Tibial nerve (tissue), 4 donors: Measurements from ENCODE around the gene PNMA1.

Source experiments
- EP300 ChIP-seq, 2 donors: sonication (generic); formaldehyde crosslinking; IDR thresholded peaks; one replicate each; pipeline ENCODE4 v1.6.1; 2017; ENCODE audit warnings: antibody characterized with exemption in 2 of 2, mild to moderate bottlenecking in 1 of 2
- POLR2A ChIP-seq, 2 donors: fragments of 450-650 bp; IDR thresholded peaks; one replicate each; pipeline ENCODE4 v1.6.1; 2017; ENCODE audit warnings: antibody characterized with exemption in 2 of 2, mild to moderate bottlenecking in 2 of 2, moderate library complexity in 2 of 2
- TF ChIP-seq, protein P1 (sequence below), 5 experiments: fragments of 200-600 bp in 3 of 5; fragments of 450-650 bp in 2 of 5; sonication (generic) in 3 of 5; IDR thresholded peaks; one replicate each; pipeline ENCODE4 v1.5.1; 2016 to 2019; ENCODE audit warnings: antibody characterized with exemption in 5 of 5, mild to moderate bottlenecking in 3 of 5, moderate library complexity in 2 of 5

DNA sequence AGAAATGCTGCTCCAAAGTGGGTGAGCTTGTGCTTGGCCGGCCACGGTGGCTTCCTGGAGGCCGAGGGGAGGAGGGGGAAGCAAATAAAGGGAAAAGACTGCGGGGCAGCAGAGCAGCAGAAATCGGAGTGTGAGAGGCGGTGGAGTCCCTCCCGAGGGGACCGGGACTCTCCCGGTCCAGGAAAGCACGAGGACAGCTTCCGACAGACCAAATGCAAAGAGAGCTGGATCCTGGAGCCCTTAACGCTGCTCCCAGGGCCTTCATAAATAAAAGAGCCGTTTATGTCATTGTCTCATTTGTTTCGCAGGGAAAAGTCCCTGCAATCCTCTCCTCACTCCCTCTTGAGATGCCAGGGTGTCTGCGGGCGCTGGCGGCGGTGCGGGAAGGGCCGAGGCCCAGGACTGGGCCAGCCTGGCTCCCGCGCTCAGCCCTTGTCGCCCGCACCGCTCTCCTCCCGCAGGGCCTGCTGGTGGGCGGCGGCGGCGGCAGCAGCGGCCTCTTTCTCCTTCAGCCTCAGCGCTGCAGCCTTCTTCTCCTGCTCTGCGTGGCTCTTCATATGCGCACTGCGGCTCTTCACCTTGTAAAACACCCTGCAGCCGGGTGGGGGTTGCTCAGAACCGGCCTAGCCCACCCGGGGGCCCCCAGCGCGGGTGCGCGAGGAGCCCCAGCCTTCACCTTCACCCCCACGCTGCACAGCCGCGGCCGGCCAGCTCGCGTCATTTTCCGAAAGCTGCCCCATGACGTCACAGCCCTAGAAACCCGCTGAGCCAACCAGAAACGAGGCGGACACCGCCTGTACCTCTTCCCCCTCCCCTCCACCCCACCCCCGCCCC is 4.5 kb upstream of the PNMA1 start:
- TF ChIP-seq, protein P1, sequence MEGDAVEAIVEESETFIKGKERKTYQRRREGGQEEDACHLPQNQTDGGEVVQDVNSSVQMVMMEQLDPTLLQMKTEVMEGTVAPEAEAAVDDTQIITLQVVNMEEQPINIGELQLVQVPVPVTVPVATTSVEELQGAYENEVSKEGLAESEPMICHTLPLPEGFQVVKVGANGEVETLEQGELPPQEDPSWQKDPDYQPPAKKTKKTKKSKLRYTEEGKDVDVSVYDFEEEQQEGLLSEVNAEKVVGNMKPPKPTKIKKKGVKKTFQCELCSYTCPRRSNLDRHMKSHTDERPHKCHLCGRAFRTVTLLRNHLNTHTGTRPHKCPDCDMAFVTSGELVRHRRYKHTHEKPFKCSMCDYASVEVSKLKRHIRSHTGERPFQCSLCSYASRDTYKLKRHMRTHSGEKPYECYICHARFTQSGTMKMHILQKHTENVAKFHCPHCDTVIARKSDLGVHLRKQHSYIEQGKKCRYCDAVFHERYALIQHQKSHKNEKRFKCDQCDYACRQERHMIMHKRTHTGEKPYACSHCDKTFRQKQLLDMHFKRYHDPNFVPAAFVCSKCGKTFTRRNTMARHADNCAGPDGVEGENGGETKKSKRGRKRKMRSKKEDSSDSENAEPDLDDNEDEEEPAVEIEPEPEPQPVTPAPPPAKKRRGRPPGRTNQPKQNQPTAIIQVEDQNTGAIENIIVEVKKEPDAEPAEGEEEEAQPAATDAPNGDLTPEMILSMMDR (IDR thresholded peaks at IDR 0.05): no peak
- TF ChIP-seq POLR2A (IDR thresholded peaks at IDR 0.05): no peak
- no peak for TF ChIP-seq EP300 (IDR thresholded peaks at IDR 0.05)
